IPS DF 4.7 (cell line): Measurements from ENCODE around the gene LYRM9.
"Not testable (repeated sequence)": the region's sequence is repeated elsewhere in the genome, so short reads cannot be mapped to it uniquely, and the experiment has no call there.

Experiments
- DNase-seq: peaks from one replicate; pipeline ENCODE4 v3.0.0-alpha.2; 2013; ENCODE audit warnings: low spot score; ENCODE audit errors: extremely low read depth

The LYRM9 gene

DNA sequence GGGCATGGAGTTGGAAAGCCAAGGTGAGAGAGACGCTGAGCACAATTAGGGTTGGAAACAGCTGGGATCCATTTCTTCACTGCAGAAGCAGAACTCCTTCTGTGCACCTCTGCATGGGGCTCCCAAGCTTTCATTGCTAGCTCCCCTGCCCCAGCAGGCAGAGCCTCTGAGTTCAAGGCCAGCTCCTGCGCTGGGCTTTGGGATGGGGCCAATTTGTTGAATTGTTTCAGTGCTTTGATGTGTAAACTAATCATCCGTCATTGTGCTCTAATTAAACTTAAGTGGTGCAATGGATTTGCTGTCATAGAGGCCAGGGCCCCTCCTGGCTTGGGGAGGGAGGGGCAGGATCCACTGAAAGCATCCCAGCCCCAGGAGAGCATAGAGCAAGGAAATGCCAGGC, 13.5 kb upstream of the LYRM9 start:
- no peak for DNase-seq

DNA sequence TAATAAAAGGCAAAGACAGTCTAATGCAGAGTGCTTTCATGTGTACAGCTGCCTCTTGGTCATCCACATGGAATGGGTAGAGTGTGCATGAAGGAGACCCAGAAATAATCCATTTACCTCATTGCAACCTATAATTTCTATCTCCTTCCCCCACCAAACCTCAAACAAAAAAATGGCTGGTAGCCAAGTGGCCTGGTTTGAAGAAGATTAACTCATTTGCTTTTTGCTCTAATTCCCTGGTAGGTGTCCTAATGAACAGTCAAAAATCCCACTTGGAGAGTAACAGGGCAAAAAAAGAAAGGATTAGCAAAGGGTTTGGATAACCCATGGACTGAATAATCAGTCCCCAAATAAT, 13.0 kb upstream of the LYRM9 start:
- no peak for DNase-seq

DNA sequence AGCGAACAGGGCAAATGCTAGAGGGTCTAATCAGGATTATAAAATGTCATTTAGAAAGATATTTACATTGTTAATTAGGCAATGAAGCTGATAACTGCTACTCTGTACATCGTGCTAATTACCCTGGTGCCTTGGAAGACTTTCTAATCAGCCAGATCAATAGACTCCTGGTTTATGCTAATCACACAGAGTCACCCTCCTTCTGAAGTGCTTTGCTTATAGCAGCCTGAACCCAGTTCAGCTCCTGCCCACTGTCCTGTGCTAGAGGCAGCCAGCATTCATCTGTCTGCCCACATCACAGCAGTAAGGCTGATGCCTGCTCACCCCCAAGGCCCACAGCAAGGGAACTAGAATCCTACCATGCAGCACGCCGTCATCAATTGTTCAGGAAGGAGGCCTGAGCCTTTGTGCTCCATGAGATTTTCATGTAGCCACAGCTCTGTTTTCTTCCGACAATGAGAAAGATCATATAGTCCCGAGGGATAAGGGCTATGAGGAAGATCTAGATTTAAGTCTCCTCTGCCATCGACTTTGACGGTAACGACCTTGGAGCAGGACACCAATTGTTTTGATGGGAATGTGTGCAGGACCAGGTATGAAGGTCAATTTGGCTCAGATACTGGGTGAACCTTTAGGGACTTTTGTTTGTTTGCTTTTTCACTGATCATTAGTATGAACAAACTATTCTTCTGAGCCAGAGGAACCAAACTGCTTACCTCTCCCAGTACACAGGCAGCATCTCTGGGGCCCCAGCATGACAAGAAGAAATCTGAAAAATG, 12.5 kb upstream of the LYRM9 start:
- DNase-seq = no peak

DNA sequence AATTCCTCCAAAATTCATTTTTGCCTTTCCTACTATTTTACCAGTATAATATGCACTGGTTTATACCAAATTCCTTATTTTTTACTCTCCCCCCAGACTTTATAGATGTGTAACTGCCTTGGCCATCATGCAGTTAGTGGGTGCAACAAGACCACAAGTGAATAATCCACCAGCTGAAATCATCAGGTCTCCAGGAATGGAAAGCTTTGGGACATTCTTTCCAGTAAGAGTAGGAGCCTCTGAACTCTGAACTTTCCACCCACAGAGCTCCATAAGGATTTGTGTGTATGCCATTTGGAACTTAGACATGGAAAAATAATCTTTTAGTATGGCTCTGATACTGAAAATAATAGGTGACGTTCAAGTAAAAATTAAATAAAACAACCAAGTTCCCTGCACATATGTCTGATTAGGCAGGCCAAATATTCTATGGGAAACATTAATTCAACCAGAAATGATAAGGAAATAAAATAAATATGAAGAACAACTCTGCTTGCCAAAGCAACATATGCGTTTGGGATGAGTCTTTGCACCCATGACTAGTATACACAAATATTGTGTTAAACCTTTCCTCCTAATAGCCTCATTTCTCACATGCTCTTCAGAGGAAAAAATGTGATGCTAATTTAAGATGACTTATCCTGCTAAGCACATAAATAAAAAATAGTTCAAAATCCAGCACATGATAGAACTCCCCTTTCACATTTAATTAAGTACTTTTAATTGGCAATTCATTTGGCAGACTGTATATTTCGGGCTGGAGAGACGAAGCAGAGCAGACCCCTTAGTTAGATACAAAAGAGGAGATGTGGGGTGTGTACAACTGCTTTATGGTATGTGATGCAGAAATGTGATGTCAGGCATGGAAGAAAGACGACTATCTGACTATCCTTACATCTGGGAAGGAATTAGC, 11.6 kb upstream of the LYRM9 start:
- DNase-seq = no peak

DNA sequence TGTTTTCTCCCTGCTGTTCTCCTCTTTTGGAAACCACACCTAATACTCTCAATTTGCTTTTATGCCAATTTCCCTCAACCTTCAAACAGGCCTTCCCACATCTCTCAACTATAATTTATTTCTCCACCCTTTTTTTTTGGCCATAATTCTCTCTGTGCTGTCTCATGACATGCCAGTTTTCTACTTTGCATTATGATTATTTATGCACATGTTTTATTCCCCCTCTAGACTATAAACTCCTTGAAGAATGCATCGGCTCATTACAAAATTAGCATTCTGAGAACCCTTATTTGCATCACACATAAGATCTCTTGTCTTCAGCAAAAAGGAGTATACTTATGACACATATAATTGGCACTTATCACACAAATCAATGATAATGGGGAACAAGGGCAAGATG, 10.9 kb upstream of the LYRM9 start:
- no peak for DNase-seq

DNA sequence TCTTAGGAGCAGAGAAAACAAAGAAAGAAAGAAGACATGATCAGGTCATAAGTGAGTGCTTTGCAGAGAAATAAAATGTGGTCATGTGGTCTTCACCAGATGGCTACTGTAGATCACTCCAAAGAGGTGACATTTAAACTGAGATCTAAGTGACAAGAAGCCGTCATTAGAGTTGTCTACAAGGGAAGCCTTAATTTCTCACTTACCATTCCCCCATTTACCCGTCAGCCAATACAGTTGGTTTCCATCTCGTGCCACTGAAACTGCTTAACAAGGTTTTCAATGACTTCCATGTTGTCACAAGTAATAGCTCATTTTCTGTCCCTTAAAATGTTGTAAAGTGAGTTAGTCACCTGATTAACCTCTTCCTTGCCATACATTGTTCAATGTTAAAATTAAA, 6.4 kb upstream of the LYRM9 start:
- DNase-seq = no peak

DNA sequence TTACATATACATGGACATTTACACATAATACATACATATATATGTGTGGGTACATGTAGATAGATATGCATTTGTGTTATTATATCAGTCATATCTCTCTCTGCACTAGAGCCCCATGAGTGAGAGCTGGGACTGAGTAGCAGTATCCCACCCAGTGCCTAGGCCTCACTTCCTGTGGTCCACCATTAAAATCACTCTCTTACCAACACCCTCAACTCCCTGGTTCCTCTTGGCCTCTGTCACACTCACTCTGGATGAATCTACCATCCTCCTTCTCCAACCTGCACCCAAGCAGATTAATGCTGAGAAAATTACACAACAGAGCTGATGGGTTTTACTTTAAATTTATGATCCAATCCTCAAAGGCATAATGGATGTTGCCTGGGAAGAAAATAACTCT, 4.9 kb upstream of the LYRM9 start:
- no peak for DNase-seq

DNA sequence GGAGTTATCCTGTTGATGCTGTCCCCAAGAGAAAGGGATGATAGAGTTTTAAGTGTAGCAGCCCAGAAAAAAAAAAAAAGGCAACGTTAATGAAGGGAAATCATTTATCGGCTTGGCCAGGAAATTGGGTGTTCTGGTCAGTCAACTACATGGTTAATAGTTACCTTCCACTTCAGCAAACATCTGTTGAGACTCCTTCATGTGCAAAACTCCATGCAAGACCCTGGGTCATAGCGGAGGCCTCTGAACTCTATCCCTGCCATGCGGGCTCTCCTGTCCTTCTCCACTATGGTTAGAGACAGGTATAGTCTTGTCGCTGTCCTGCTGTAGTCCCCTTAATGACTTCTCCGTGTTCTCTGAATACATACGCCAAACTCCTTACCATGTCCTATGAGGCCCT, 3.5 kb upstream of the LYRM9 start:
- DNase-seq = no peak

DNA sequence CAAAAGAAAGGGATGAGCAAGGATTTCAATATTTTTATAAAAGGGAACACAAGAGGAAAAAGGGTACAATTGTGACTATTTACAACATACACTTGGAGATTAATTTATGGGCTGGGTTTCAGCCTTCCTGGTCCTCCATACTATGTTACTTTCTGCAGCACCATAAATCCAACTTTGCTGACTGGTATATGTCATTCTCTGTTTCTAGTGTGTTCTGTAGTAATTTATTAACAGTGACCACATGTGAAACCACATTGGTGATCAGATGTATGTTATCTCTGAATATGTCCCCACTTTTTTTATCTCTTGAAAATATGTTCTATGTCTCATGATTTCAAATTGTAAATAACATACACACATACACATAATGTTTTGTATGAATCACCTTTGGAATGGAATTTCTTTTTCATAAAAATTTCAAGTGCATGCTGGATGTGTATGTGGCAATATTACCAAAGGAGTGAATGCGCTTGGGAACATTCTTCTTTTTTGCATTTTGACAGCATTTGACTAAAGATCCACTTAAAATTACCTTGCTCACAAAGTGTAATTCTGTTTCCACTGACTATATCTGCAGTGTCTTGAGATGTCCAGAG, 2.9 kb upstream of the LYRM9 start:
- no peak for DNase-seq

DNA sequence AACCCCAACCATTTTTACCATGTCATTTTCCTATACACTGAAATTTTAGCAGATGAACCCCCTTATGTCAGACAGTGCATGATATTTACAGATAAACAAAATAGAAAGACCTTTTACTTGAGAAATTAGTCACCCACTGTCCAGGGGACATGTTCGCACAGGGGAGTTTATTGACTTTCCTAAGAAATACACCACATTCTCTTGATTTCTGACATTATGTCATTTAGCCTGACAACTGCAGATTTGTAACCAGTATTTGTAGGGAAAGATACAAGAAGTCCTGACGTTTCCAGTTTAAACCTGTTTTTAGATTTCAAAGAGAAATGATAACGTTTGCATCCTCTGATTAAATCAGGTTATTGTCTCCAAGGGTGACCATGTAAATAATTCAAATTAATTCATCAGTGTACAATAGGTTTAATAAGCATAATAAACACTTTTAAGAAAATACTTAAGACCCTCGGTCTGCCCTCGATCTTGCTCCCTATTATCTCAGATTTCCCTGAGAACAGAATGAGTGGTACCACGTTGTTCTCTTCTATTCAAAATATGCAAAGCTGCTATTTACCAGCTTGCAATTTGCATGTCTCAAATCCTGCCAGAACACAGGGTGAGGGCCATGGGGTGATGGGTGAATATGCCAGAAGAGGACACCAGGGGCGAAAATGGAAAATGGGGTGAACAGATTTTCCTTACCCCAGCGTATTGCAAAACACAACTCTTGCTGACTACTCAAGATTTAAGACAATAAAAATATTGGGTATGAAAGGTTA, 2.1 kb upstream of the LYRM9 start:
- no peak for DNase-seq

DNA sequence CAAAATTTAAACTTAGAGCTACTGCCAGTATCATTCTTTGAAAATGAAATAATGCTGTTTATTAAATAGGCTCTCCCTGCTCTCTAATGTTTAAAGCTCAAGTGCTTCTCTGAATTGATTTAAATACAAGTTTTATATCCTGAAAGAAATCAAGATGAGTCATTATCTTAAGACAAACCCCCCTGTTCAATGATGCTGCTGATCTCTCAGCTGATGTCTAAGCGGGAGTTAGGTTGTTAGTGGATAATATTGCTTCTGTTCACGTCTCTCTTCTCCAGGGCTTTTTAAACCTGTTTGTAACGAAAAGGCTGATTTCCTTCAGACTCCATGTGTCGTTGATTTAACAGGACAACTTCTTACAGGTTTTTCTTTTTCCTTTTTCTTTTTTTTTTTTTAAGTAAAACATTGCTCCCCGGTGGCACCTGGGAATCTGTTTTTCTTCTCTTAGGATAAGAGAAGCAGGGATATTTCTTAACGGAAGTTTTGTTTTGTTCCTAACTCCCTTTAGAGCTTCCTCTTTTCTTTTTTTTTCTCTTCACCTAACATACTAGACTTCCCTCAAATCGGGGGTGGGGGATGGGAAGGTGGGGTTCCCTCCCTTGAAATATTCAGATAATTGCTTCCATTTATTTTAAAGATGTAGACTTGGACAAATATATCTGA, 807 bp upstream of the LYRM9 start:
- DNase-seq = no peak

DNA sequence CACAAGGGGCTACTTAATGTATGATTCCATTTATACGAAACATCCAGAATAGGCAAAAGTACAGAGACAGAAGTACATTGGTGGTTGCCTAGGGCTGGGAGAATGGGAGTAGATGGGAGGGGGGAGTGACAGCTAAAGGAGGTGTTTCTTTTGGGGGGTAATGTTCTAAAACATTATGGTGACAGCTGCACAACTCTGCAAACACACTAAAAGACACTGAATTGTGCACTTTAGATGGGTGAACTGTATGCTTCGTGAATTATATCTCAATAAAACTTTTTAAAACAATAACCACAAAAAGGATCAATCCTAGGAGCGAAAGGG, 661 bp downstream of the LYRM9 start:
- no peak for DNase-seq

DNA sequence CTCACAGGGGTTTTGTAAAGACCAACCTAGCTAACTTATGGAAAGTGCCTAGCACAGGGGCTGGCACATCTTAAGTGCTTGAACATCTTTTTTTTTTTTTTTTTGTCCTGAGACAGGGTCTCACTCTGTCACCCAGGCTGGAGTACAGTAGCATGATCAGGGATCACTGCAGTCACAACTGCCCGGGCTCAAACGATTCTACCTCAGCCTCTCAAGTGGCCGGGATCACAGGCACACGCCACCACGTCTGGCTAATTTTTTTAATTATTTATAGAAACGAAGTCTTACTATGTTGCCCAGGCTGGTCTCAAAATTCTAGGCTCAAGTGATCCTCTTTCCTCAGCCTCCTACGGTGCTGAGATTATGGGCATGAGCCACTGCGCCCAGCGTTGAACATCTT, 1.3 kb downstream of the LYRM9 start:
- DNase-seq = no peak

DNA sequence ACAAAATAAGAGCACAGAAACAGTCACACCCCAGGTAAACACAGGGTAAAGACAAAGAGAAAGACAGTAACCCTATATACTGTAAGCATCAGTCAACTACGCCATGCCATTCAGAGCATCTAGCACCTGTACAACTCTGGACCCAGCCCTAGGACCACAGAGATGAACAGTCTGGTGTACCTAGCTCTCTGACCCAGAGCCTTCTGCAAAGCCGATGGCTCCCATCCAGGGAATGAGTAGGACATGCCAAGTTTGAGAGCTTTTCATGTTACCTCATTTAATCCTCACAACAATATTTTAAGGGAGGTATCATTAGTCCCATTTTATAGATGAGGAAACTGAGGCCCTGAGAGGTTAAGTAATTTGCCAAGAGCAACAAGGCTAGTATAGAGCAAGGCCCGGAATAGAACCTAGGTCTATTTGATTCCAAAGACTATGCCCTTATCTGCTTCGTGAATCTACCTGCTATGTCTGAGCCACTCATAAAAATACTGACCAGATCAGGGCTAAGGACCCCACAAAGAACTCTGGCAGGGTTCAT, 3.4 kb downstream of the LYRM9 start:
- no peak for DNase-seq

DNA sequence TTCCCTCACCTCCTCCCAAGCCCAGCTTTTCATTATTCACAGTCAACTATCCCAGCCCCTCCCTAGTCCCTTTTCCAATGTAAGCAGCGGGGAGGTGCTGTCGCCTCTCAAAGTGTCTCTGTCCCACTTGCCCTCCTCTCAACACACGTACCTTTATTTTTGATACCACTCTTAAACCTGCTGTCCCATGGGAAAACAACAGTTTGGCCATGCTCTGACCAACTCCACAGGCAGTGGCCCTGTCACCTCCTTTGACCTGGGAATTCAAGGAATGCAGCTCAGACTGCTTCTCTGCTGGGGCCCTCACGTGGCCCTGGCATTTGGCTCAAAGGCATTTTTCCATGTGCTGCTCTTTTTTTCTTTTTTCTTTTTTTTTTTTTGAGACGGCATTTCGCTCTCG, 4.2 kb downstream of the LYRM9 start:
- DNase-seq = peak; percentile 53

DNA sequence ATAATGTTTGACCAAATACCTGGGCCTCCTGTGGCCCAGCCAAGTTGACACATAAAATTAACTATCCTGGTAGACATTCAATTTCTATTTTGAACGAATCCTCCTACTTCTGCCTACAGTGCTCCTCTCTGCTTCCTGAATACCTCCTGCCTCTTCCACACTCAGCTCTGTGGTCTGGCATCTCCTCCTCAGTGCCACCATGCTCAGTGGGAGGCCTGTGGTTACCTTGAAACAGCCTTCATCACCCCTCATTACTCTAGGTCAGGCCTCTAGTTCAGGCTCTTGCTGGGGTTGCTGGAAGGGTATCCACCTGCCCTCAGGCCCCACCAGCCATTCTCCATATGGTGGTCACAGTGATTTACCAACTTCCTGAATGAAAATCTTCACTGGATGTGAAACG, 5.1 kb downstream of the LYRM9 start:
- no peak for DNase-seq

DNA sequence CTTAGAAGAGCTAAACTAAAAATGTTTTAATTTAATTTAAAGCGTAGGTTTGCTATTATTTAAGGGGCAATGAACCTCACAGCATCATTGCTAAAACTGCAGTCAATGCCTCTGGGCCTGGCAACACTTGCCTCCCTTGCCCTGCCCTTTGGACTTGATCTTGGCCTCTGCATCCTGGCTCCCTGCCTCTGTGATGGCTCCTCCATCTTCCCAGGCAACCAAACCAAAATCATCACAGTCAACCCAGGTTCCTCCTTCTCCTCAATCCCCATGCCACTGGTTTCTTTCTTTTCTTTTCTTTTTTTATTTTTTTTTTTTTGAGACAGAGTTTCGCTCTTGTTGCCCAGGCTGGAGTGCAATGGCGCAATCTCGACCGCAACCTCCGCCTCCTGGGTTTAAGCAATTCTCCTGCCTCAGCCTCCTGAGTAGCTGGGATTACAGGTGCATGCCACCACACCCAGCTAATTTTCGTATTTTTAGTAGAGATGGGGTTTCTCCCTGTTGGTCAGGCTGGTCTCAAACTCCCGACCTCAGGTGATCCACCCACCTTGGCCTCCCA, 6.7 kb downstream of the LYRM9 start:
- not testable (repeated sequence) for DNase-seq

DNA sequence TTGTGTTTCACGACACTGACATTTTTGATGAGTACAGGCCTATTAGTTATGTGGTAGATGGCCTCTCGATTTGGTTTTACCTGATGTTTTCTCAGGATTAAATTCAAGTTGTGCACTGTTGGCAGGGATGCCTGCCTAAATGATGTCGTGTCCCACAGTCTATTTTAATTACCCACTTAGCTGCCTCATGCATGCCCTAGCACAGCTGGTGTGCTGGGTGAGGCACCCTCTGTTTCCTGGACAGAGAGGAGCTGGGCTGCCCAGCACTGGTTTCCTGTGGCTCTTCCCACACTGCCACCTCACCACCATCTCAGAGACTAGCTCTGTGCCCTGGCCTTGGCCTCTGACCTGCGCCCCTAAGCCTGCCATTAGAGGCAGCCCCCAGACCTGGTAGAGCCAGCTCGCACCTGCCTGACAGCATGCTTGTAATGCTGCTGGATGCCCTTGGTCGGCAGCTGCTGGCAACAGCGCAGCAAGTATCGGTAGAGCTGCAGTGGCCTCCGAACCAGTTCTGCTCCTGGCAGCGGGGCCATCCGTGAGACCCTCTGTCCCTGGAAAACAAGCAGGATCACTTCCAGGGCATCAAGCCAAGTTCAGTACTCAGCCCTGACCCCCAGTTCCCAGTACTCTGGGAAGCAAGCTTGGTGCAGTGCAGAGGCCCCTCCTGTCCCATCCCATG, 10.9 kb downstream of the LYRM9 start:
- no peak for DNase-seq

DNA sequence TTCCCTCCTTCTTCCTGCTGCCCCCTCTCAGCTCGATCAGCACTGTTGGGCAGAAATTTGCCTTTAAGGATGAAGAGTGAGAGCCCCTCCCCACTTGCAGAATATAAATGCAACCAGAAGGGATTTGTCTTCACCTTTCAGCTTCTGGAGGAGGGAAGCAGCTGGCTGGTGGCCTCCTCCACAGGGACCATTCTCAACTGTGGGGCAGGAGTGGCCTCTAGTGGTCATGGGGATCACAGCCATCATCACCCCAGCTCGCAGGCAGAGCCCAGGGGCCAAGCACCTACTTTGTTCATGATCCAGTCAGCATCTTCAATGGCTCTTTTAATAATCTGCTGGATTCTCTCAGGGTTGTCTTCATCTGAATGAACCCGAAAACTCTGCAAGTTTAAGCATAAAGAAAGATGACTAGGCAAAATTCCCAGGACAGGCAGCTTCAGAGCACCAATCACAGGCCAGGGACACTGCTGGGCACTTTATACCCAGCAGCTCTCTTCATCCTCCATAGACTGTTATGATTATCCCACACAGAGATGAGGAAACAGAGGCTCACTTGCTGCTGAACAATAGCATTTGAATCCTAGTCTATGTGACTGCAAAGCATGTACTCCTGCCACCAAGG, 13.1 kb downstream of the LYRM9 start:
- peak; percentile 30 for DNase-seq
